Measurements from ENCODE around the gene LYRM2.

Gene LYRM2

DNA sequence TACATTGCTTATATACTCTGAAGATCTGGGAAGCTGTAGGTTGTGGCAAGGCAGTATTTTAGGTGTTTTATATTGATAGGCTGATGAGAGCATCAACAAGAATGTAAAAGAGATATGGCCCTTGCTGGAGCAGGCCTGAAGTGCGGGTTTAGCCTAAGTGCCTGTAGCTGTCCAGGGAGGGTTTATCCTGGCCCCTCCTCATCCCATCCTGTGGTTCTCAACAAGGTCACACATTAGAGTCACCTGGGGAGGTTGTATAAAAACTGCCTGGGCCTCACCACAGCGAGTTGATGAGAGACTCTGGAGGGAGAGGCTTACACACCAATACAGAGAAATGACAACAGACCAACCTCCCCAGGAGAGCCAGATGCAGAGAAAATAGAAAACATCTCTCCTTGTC lies 48.4 kb downstream of the LYRM2 start:
- no peak for DNase-seq

DNA sequence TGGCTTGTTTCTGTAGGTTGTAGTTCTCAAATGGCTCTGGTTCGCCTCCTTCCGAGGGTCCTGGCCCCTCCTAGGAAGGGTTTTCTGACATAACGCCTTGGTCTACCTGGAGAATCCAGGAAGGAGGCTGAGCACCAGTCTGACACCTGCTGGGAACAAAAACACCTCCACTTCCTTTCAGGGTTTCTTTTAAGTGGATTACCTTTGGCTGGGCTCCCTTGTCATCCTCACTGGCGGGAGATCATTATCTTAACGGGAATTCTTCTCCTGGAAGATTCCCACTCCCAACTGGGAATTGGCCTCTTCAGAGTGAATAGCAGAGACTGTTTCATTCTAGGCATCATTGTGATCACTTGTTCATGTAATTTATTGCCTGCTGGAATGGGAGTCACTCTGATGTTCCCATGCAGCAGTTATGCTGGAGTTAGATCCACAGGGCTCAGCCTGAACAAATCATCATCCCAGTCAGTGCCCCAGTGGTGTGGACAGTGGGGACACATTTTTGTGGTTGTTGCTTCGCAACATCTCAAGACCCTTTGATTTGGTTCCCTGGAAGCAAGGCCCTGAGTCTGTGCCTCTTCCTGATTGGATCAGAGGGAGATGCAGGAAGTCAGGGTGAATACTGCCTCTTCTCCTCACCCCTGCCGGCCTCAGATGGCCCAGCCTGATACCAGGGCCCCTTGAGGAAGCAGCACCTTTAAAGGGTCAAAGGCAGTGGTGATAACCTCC lies 49.1 kb downstream of the LYRM2 start:
- no peak for DNase-seq

DNA sequence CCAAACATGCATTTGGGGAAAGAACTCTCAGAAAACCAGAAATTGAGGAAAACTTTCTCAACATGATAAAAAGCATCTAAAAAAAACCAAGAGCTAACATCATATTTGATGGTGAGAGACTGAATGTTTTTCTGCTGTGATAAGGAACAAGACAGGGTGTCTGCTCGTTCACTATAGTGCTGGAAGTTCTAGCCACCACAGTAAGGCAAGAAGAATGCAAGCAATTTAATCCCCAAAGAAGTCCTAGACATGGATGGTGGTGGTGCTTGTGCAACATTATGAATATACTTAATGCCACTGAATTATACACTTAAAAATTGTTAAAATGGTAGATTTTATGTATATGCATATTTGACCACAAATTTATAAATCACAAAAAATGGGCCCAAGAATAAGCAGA lies 53.4 kb downstream of the LYRM2 start:
- DNase-seq: no peak

DNA sequence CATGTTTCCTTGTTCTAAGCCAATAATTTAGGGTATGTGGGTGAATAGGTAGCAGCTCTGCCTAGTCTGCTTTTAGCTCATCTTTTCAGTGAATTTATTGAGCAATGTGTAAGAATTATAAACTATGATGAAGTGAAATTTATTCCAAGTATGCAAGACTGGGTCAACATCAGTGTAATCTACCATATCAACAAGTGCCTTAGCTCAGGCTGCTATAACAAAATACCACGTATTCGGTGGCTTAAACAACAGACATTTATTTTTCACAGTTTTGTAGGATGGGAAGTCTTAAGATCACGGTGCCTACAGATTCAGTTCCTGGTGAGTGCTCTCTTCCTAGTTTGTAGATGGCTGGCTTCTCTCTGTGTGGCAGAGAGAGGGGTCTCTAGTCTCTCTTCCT lies 54.0 kb downstream of the LYRM2 start:
- no peak for DNase-seq

DNA sequence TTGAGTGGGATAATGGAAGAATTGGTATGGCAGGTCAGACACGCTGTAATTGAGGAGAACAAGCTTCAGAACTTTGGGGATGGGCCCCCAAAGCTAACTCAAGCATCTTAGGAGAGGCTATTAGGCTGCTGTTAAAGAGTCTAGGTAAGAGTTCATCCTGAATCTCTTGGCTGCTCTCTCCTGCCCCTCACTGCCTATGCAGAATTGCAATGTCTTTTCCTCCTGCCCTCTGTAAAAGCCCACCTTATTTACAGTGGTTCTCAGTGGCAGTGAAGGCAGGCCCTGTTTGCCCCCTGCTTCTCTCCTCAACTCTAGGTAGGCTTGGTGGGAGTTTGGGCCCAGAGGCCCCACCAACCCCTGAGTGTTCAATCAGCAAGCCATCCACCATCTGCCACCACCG lies 55.0 kb downstream of the LYRM2 start:
- DNase-seq: no peak

DNA sequence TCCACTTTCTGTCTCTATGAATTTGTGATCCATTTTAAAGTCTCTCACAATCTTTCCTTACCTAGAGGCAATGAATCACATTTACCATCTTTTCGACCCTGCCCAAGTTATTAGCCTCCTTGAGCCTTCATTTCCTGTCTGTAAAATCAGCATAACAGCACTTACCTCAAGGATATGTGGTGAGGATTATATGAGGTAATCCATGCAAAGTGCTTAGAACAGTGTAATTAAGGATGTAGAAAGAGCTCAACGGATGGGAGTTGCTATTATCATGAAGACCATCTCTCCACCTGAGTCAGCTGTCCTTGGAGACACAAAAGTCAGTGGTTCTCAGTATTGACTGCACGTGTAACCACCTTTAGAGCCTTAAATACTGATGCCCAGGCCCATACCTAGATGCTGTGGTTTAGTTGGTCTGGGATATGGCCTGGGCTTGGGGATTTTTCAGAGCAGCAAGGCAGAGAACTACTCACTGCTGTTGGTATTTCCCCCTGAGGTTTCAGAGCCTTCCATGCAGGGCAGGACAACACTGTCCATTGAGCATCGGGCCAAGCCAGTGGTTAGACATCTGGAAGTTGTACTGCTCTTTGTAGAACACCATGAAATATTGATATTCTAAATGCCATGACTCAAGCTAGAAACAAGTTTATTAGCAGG lies 55.8 kb downstream of the LYRM2 start:
- DNase-seq: no peak

DNA sequence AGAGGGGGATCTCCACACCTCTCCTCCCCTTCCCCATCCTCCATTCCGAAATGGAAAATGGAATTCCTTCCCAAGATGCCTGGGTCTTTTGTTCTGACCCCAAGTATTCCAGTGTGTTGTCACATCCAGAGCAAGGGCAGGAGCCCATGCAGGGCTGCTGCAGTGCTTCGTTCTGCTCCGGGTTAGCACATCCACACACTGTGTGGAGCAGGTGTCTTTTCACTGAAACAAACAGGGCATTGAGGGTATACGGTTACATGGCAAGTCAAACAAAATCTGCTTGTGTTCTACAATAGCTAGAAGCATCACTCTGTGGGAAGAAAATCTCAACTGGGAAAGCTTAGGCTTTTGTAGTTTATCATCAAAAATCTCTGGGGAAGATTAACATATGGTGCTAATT lies 56.9 kb downstream of the LYRM2 start:
- DNase-seq: no peak

DNA sequence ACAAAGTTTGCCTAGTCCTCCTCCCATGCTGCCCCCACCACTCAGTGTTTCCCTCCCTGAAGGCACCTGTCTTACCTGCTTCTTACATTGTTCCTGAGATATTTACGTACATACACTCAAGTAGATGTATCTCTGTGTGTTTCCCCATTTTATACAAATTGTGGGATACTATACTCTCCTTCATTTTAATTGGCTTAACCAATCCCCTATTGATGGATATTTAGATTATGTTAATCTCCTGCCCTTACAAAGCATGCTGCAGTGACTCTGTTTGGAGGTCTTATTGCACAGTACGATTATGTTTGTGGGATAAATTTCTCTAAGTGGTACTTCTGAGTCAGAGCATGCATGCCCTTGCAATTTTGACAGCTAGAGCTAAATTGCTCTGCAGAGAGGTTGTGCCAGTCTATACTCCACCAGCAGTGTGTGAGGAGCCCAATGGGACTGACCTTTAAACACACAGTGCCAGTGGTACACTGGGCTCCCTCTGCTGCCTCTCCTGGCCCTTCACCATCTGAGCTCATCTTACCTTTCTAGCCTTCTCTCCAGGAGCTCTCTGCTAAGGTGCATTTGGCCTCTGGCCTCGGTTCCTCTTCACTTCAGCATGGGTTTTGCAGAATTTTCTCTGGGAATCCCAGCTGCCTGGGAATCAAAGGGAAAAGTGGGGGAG lies 57.4 kb downstream of the LYRM2 start:
- no peak for DNase-seq

DNA sequence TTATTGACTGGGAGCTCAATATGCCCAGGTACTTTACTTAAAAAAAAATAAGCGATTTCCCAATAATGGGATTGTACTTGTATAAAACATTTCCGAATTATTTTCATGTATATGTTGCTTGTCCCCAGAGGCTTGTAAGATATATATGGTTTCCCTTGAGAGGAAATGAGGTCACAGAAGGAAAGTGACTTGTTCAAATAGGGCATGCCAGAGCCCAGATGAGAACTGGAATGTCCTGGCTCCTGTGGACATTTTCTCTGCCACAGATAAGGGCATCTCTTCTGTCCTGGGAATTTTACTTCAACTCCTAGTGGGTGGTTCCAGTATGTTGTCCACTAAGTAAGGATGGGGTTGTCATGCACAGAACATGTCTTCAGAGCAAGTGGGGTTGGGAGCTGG lies 63.0 kb downstream of the LYRM2 start:
- no peak for DNase-seq

DNA sequence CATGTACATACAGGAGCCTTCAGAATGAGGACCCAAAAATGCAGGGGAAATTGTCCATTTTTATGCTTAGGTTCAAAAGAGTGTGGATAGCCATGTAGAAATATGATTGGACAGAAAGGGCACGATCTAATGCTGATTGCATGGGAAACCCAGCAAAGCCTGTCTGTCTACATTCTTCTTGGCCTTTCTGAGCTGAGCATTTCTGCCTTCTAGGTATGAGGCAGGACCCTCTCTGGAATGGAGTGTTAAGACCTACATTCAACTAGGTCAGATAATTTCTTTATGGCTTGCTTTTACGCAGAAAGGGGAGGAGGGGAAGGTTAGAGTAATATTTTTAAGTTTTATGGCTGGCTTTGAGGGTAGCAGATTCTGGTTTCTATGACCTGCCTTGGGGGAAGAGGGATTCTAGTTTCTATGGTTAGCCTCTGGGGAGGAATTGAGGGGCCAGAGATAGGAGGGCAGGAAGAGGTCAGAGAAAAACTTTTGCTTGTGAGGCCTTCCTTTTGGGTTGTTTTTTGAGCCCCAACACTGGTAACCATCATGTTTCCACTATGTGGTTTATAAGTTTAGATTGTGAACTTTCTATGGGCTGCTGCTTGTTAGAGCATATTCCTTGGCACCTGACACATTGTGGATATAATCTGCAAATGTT lies 63.5 kb downstream of the LYRM2 start:
- no peak for DNase-seq

DNA sequence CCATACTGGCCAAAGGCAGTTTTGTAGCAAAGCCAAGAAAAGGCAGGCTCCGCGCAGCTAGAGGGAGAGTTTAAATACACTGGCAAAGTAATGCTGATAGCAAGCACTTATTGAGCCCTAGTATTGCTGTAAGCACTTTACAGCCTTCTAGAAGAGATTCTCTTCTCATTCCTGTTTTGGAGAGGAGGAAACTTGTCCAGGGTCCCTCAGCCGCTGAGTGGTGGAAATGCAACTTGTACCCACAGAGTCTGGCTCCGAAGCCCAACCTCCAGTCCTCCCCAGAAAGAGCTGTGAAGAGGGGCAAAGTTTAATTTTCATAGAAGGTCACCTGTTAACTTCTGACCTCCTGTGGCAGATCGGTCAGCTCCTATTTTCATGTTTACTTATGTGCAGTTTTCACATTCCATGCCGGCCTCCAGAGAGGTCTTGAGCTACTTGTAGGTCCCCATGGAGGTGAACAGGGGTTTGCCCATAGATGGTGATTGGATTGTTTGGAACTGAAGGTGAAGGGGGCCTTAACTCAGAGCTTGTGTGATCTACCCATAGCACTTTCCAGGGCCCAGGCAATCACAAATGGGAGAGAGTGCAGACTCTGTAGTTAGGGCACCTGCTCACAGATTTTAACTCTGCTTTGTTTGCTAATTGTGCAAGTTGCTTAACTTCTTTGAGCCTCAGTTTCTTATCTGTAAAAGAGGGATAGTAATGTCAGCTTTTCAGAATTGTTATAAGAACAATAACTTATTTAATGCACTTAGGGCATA lies 70.7 kb downstream of the LYRM2 start:
- DNase-seq: no peak

DNA sequence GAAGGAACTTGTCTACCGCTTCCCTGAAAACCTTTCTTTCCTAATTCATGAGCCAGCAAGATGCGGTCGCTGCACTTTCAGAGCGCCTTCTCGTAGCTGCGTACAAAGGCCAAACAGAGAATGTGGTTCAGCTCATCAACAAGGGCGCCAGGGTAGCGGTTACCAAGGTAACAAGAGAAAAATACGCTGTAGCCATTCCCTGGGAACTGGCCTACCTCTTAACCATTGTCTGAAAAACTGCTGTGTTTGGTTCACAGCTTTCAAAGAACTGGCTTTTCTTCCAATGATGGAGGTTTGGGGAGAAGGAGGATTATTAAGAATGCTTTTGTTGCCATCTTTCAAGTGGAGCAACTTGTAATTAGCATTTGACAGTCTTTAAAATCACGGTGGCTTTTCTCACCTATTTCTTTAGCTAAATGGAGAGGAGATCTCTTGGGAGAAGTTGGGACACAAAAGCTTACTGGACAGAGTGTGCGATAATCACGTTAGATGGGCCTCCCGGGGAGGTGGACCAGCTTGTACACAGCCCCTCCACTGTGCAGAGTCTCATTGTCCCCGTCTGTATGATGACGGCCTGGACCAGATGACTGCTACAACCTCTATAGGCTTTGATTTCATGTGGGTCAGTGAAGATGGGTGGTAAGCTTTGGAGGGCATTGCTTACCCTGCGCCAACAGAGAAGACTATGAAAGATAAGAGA lies 71.5 kb downstream of the LYRM2 start:
- DNase-seq: peak; percentile 2

DNA sequence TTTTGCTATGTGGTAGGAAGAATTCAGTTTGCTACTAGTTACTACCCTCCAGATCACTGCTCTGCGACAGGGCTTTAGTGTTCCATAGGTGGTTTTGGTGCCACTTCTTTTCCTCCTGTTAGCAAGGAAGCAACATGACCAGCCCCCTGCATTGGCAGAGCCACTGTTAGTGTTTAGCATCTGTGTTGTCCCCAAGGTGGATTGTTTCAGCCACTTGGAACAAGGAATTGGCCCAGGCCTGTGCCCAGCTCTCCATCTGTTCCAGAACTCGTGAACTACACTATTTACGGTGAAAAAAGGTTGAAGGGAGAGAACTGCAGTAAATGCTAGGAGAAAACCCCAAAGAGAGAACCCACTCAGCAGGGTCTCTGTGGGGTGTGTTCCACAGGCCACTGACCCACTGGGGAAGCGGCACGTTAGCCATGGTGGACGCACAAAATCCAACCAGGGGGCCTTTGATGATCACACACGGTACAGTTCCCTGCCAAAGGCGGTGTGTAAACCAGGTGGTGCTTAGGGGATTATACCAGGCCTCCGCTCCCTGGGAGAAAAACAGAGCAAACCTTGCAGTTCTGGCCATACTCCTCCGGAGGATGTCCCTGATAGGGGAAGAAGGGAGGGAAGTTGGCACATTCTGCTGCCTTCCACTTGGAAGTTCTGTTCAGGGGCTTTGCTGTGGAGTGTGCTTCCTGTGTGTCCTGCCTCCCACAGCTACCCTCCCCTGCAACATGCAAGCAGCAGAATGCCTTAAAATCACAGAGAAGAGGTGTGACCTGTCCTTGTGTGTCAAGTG lies 72.3 kb downstream of the LYRM2 start:
- DNase-seq: no peak

DNA sequence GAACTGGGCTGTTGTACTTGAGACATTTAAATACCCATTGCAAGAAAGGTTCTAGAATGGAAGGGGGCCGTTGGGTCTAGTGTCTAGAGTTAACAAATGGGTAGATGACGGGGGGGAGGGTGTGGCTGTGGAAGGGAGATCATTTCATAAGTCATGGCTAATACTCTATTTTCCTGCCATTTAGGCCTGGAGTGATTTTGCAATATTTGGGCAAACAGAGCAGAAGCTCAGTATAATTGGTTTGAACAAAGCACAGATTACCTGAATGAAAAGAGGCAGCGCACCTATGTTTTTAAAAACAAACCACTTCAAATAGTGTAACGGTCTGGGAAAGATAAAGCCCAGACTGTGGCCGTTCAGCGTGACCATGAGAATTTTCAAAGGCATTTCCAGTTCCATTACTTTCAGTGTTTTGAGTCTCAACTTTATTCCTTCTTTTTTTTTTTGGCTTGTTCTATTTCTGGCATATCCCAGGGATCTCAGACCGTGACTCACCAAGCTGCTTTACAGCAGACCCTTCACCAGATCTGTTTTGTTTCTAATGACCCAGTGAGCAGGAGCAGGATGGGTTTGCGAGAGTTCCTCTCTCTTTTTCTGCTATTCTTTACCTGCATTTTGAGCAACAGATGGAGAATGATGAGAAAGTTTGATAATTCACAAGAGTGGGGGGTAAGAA lies 73.7 kb downstream of the LYRM2 start:
- DNase-seq: peak; percentile 10

DNA sequence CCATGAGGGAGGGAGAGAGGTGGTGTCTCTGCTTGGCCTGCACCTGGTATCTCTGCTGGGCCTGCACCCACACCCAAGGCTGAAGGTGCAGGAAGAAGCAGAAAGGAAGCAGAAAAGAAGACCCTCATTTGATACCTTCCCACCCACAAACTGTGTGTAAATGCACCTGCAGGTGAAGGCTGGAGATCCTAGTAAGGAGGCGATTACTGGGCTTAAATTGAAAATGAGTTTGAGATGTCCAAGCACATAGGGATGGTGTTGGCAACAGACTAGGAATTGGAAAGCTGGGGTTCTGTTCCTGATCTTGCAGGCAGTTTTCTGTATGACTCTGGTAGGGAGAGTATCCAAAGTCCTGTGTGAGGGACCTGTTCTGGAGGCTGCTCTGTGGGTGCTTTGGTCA lies 74.7 kb downstream of the LYRM2 start:
- no peak for DNase-seq

DNA sequence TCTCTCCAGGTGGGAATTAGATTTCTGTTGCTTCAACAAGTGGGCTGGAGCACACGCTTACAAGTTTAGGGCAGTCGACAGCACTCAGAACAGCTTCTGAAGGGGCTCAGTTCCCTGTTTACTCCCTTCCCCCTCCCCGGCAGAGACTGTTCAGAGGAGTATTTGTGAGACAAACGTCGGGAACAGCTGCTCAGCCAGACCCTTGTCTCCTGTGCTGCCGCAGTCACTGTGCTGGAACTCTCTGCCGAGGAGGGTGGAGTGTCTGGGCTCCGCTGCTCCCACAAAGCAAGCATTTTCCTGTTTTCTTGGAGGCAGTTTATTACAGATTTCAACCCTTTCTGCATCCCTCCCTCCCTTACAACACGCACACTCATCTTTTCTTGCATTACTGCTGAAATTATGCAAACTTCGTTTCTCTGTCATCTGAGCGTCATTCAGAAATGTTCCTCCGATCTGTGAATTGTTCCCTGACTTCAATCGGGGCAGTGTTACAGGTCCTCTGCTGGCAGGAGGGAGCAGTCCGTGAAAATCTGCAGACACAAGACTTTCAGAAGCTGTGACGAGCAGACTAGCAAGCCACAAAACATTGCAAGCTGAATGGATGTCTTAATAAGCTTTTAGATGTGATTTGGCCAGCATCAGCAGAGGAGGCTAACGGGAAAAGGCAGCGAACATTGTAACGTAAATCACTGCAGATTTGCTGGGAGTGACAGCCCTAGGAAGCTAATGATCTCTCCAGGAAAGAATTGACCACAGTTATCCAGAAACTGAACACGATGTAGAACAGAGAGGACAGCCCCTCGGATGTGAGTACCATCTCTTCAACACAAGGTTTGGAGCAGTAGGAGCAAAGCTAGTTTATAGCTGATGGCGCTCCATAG lies 76.2 kb downstream of the LYRM2 start:
- DNase-seq: no peak

DNA sequence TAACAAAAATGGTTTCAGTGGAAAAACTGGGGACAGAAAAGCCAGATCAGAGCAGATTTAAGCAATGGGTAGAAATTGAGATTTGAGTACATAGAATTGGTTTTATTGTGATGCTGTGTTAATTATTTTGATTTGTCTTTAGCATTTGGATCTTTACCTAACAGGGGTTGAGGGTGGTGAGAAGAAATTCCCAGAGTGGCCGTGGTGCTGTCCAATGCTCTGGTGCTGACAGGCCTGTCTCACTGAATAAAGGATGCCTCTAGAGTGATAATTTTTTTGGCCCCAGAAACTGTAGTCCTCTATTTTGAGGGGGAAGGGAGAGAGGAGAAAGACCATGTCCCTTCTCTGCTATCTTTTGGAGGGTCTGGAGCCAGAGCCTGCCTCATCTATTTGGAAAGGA lies 79.1 kb downstream of the LYRM2 start:
- no peak for DNase-seq

DNA sequence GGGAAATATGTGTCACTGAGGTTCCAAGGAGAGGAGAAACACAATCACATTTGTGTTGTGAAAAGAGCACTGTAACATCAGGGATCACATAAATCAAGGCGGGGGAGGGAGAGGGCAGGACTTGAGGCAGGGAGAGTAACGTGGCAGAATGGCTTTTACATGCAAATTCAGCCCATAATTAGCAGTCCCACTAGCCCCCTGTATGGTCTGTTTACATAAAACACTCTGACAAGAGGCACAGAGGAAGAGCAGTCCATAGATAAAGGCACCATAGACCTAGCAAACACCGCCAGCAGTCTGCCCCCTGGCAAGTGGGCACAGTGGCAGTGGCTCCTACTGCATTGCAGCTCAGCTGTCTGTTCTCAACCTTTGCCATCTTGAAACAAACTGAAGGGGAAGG lies 82.7 kb downstream of the LYRM2 start:
- DNase-seq: no peak

DNA sequence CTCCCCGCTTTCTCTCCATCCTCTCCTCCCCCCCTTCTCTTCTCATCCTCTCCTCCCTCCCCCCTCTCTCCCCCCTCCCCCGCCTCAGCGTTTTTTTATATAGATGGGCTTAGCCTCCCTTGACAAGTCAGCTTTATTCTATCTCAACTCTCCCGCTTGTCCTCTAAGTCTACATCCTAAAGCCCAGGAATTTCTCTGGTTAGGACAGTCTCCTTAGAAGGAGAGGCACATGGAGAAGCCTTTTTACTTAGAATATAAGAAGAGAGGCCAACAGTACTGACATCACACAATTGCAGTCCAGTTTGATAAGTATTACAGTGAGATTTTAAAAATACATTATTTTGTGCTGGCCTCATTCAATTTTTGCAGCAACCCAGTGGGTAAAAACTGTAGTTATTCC lies 83.5 kb downstream of the LYRM2 start:
- no peak for DNase-seq

DNA sequence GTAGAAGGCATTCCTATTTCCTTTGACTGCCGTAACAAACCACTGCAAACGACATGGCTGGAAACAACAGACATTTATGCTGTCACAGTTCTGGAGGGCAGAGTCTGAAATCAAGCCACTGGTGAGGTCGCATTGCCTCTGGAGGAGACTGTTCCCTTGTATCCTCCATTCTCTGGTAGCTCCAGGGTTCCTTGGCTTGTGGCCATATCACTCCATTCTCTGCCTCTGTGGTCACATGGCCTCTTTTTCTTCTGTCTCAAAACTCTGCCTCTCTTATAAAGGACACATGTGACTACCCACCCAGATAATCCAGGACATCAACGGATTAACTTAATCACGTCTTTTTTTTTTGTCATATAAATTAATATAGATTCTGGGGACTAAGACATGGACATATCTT lies 84.4 kb downstream of the LYRM2 start:
- DNase-seq: no peak

All from NCI-H1105 treated with DMSO at 0.1 percent for 48 hours (cell line).